GM18505 (cell line): ENCODE results near the gene PIK3R2.

Experiments
- ATAC-seq: cut with Tn5 transposase; IDR thresholded peaks from one replicate; pipeline ENCODE4 v1.9.1; 2021; ENCODE audit not compliant: unreplicated experiment
- POLR2A ChIP-seq: IDR thresholded peaks from 4 replicates; pipeline ENCODE4 v1.6.1; 2011; ENCODE audit warnings: borderline replicate concordance; ENCODE audit not compliant: insufficient read depth, insufficient read length; ENCODE audit errors: extremely low read depth

Gene PIK3R2

GRCh38 chr19:18216789-18217188, 63.8 kb downstream of the PIK3R2 start:
- ATAC-seq = no peak
- no peak for TF ChIP-seq POLR2A

GRCh38 chr19:18218159-18218558, 65.2 kb downstream of the PIK3R2 start:
- no peak for ATAC-seq
- TF ChIP-seq POLR2A = no peak

- no peak for ATAC-seq
- TF ChIP-seq POLR2A = no peak
Observed at GRCh38 chr19:18218600-18218999, 65.6 kb downstream of the PIK3R2 start.
